LNCaP clone FGC (cell line): Measurements from ENCODE around the gene CCDC170.

Experiments used
- DNase-seq: peaks from one replicate; pipeline ENCODE4 v3.0.0-alpha.2; 2011; ENCODE audit warnings: low read depth
- H3K4me3 ChIP-seq: 2 replicates; pipeline ENCODE4 v1.5.1; 2011; ENCODE audit warnings: mild to moderate bottlenecking, low read depth, low read length, control low read depth
- TF ChIP-seq, protein P1 (sequence below): IDR thresholded peaks from 2 replicates; pipeline ENCODE4 v1.5.1; 2012; ENCODE audit warnings: mild to moderate bottlenecking; ENCODE audit not compliant: control insufficient read depth, insufficient read depth; ENCODE audit errors: extremely low read depth

Gene CCDC170

DNA sequence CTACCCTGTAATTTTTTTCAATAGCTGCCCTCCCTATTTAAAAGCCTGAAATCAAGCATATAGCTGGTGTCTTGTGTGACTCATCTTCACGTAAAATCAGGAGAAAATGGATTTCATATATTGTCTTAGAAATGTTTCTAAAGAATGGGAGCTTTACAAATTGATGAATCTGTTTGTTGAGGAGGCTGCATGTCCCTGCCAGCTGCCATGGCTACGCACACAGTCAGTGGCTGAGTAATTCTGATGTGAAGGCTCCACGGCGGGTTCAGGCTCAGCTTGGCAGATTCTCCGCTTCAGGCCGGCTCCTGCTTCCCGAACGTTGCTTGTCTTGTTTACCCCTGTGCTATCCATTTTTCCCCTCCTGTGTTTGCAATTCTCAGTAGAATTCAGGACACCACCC lies 82.8 kb downstream of the CCDC170 start:
- no peak for DNase-seq
- TF ChIP-seq, protein P1, sequence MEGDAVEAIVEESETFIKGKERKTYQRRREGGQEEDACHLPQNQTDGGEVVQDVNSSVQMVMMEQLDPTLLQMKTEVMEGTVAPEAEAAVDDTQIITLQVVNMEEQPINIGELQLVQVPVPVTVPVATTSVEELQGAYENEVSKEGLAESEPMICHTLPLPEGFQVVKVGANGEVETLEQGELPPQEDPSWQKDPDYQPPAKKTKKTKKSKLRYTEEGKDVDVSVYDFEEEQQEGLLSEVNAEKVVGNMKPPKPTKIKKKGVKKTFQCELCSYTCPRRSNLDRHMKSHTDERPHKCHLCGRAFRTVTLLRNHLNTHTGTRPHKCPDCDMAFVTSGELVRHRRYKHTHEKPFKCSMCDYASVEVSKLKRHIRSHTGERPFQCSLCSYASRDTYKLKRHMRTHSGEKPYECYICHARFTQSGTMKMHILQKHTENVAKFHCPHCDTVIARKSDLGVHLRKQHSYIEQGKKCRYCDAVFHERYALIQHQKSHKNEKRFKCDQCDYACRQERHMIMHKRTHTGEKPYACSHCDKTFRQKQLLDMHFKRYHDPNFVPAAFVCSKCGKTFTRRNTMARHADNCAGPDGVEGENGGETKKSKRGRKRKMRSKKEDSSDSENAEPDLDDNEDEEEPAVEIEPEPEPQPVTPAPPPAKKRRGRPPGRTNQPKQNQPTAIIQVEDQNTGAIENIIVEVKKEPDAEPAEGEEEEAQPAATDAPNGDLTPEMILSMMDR, result no peak
- no peak overlapping the region for H3K4me3 ChIP-seq

GRCh38 chr6:151577257-151577656 lies 83.4 kb downstream of the CCDC170 start:
- TF ChIP-seq, protein P1, result no peak
- DNase-seq, result no peak
- H3K4me3 ChIP-seq, result no peak overlapping the region

GRCh38 chr6:151585741-151586140 lies 91.9 kb downstream of the CCDC170 start:
- DNase-seq, result no peak
- H3K4me3 ChIP-seq, result no peak overlapping the region
- TF ChIP-seq, protein P1, result no peak

DNA sequence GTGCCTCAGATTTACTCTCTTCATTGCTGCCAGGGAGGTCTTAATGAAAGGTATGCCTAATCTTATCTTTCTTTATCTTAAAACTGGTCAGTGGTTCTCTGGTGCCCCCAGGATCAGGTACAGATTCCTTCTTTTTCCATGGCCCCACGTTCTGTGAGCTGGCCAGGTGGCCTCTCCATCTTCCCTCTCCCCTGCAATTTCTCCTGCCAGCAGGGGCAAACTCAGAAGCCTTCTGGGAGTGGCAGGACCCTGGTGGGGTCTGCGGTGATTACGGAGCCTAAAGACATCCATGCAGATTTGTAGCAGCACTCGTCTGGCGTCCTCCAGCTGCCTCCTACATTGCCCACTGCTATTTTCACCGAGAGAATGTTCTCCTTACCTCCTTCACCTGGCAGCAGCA lies 95.8 kb downstream of the CCDC170 start:
- no peak overlapping the region for H3K4me3 ChIP-seq
- no peak for DNase-seq
- TF ChIP-seq, protein P1, result no peak

DNA sequence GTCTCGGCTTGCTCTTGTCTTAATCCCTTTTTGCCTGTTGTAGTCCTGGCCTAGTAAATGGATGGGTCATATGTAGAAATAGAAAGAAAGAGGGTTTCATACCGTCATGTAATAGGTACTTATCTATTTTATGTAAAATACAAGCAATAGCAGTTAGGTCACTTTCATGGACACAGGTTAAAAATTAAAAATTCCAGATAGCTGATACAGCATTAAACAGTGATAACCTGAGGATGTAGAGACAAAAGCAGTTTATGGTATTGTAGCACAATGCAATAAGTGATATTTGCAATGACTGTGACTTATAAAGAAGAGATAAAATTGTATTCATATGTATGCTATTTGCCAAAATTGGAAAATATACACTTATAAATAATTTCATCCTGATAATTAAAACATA lies 96.9 kb downstream of the CCDC170 start:
- TF ChIP-seq, protein P1, result no peak
- no peak for DNase-seq
- H3K4me3 ChIP-seq, result no peak overlapping the region

GRCh38 chr6:151592449-151593159 lies 98.8 kb downstream of the CCDC170 start:
- no peak for DNase-seq
- TF ChIP-seq, protein P1, result no peak
- H3K4me3 ChIP-seq, result no peak overlapping the region
